Mesothelial cell of epicardium (in vitro differentiated cells): ENCODE data around the gene BNC2. TPM values are rescaled to one million over a fixed set of nuclear protein-coding genes. Genes with fewer than 3 reads are reported as not detected.

Source experiments
- DNase-seq, 2 experiments: peaks; one replicate each; pipeline ENCODE4 v3.0.0; 2021; ENCODE audit warnings: low spot score in 2 of 2; ENCODE audit not compliant: unreplicated experiment in 2 of 2
- H3K27ac Mint-ChIP-seq: 2 replicates; pipeline ENCODE4 v1.8.0; 2021; ENCODE audit warnings: mixed read lengths
- H3K27me3 Mint-ChIP-seq: 2 replicates; pipeline ENCODE4 v1.8.0; 2021; ENCODE audit warnings: low read depth, mixed read lengths
- H3K36me3 Mint-ChIP-seq: 2 replicates; pipeline ENCODE4 v1.8.0; 2021; ENCODE audit warnings: mixed read lengths
- H3K4me1 Mint-ChIP-seq: 2 replicates; pipeline ENCODE4 v1.8.0; 2021; ENCODE audit warnings: mixed read lengths
- H3K4me3 Mint-ChIP-seq: 2 replicates; pipeline ENCODE4 v1.8.0; 2021; ENCODE audit warnings: mild to moderate bottlenecking, moderate library complexity, mixed read lengths
- H3K9me3 Mint-ChIP-seq: 2 replicates; pipeline ENCODE4 v1.8.0; 2021; ENCODE audit warnings: mixed read lengths
- CTCF ChIP-seq: fragments of 200-600 bp; sonication (generic); IDR thresholded peaks from one replicate; pipeline ENCODE4 v1.5.0; 2021; ENCODE audit warnings: antibody characterized with exemption; ENCODE audit not compliant: unreplicated experiment
- total RNA-seq: library from RNA; stranded (reverse); gene quantifications from 3 replicates; pipeline ENCODE4 v1.2.1, GENCODE V29; 2021

The BNC2 gene
- total RNA-seq, 1 donor from 2014 or later: 45.1 TPM

GRCh38 chr9:16545639-16546038 is 324.8 kb downstream of the BNC2 start:
- Mint-ChIP-seq H3K27ac (no peak overlapping the region), H3K9me3 (no peaks in the 10 kb centered on the region), H3K4me3 (no peak overlapping the region), H3K27me3 (no peaks in the 10 kb centered on the region), H3K4me1 (peaks cover 15% of the 10 kb centered on the region), H3K36me3 (peaks cover 8% of the 10 kb centered on the region)
- no peak for TF ChIP-seq CTCF
- DNase-seq: no peak

GRCh38 chr9:16544842-16545241 is 325.6 kb downstream of the BNC2 start:
- H3K4me1 Mint-ChIP-seq: peaks cover 13% of the 10 kb centered on the region
- no peak for TF ChIP-seq CTCF
- no peaks in the 10 kb centered on the region for H3K27me3 Mint-ChIP-seq
- peaks cover 8% of the 10 kb centered on the region for H3K36me3 Mint-ChIP-seq
- no peak overlapping the region for H3K27ac Mint-ChIP-seq
- no peaks in the 10 kb centered on the region for H3K9me3 Mint-ChIP-seq
- no peak overlapping the region for H3K4me3 Mint-ChIP-seq
- no peak for DNase-seq

GRCh38 chr9:16543686-16544085 is 326.8 kb downstream of the BNC2 start:
- H3K4me3 Mint-ChIP-seq: no peak overlapping the region
- no peak for TF ChIP-seq CTCF
- no peak overlapping the region for H3K27ac Mint-ChIP-seq
- no peaks in the 10 kb centered on the region for H3K27me3 Mint-ChIP-seq
- peaks cover 13% of the 10 kb centered on the region for H3K4me1 Mint-ChIP-seq
- no peaks in the 10 kb centered on the region for H3K9me3 Mint-ChIP-seq
- peaks cover 8% of the 10 kb centered on the region for H3K36me3 Mint-ChIP-seq
- DNase-seq: no peak

- Mint-ChIP-seq H3K27ac (peak overlapping the region; percentile 62), H3K27me3 (no peaks in the 10 kb centered on the region), H3K36me3 (peaks cover 8% of the 10 kb centered on the region), H3K9me3 (no peaks in the 10 kb centered on the region), H3K4me3 (no peak overlapping the region), H3K4me1 (peaks cover 13% of the 10 kb centered on the region)
- DNase-seq: no peak
- TF ChIP-seq CTCF: no peak
These were observed 327.2 kb downstream of the BNC2 start for GRCh38 chr9:16543225-16543624.

- Mint-ChIP-seq H3K27ac (no peak overlapping the region), H3K4me1 (peaks cover 13% of the 10 kb centered on the region), H3K36me3 (peaks cover under 1% of the 10 kb centered on the region), H3K9me3 (no peaks in the 10 kb centered on the region), H3K4me3 (no peak overlapping the region), H3K27me3 (no peaks in the 10 kb centered on the region)
- no peak for DNase-seq
- TF ChIP-seq CTCF: no peak
These were observed 328.2 kb downstream of the BNC2 start for GRCh38 chr9:16542290-16542689.
